ENCODE results near the gene SERPINE2. TPM values are rescaled to one million over a fixed set of nuclear protein-coding genes. Genes with fewer than 3 reads are reported as not detected.

Gene SERPINE2
- total RNA-seq, 2 experiments from 2014 or later, result 22.2 to 22.5 TPM

DNA sequence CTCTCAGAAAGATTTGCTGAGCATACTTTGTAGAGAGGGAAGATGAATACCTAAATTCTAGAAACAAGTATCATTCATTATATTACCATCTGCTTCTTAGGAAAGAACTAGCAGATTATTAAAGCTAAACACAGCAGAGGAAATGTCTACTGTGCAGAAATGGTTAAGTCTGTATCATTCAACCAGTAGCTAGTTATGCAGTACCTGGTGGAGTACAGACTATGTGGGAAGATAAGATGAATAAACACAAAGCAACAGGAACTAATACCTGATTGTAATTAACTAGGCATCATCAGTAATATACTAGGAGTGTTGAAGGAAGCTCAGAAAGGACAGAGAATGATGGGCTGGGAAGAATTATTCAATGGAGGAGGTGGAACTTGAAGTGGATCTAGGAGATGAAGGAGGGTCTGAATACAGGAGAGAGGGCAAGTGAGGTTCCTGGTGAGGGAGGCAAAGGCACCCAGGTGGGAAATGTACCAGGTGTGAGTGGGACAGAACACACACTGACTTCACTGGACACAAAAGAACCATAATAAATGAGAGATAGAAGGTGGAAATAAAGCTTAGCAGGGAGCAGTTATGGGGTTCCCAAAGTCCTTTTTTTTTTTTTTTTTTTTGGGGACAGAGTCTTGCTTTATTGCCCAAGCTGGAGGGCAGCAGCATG, 103.5 kb downstream of the SERPINE2 start:
- ATAC-seq (no peak), DNase-seq (no peak)
- H3K4me3 Mint-ChIP-seq, result no peak overlapping the region
- H3K4me1 Mint-ChIP-seq (ENCODE audit: low read depth), result peaks cover 73% of the 10 kb centered on the region
- peak overlapping the region; percentile 44 for H3K27ac Mint-ChIP-seq
- peaks cover 19% of the 10 kb centered on the region for H3K36me3 Mint-ChIP-seq (ENCODE audit: low read depth)
- POLR2A ChIA-PET, result no interaction called here
- H3K27me3 Mint-ChIP-seq (ENCODE audit: low read depth), result no peaks in the 10 kb centered on the region
- CTCF ChIA-PET, result interaction anchor here (1.0 to 1.6 kb wide), 4 partner anchors 9 to 175 kb away, joined by 3 to 5 read pairs (median 4); partner anchors contain the start of gene WDFY1
- H3K9me3 Mint-ChIP-seq (ENCODE audit: insufficient read depth), result peaks cover 6% of the 10 kb centered on the region

- no peak overlapping the region for H3K4me3 Mint-ChIP-seq
- H3K27ac Mint-ChIP-seq, result no peak overlapping the region
- ChIA-PET CTCF (interaction anchor here (1.3 to 1.6 kb wide), 3 partner anchors 10 to 59 kb away, joined by 4 to 5 read pairs (median 4); partner anchors contain the start of gene WDFY1), POLR2A (no interaction called here)
- H3K27me3 Mint-ChIP-seq (ENCODE audit: low read depth), result no peaks in the 10 kb centered on the region
- H3K4me1 Mint-ChIP-seq (ENCODE audit: low read depth), result peaks cover 78% of the 10 kb centered on the region
- no peak for DNase-seq
- H3K9me3 Mint-ChIP-seq (ENCODE audit: insufficient read depth), result peaks cover 5% of the 10 kb centered on the region
- peaks cover 16% of the 10 kb centered on the region for H3K36me3 Mint-ChIP-seq (ENCODE audit: low read depth)
- no peak for ATAC-seq
These were observed 104.2 kb downstream of the SERPINE2 start for GRCh38 chr2:223934870-223935269.

GRCh38 chr2:223932816-223933800, 106.0 kb downstream of the SERPINE2 start:
- DNase-seq (no peak), ATAC-seq (no peak)
- Mint-ChIP-seq H3K36me3 (ENCODE audit: low read depth) (peaks cover 4% of the 10 kb centered on the region), H3K27ac (no peak overlapping the region), H3K4me1 (ENCODE audit: low read depth) (peaks cover 75% of the 10 kb centered on the region), H3K4me3 (no peak overlapping the region), H3K27me3 (ENCODE audit: low read depth) (no peaks in the 10 kb centered on the region), H3K9me3 (ENCODE audit: insufficient read depth) (no peaks in the 10 kb centered on the region)
- CTCF ChIA-PET, result interaction anchor here (1.3 kb wide), 1 partner anchor 28 kb away, joined by 4 read pairs; no protein-coding TSS in a partner anchor
- POLR2A ChIA-PET, result no interaction called here

- H3K9me3 Mint-ChIP-seq (ENCODE audit: insufficient read depth), result no peaks in the 10 kb centered on the region
- peaks cover 15% of the 10 kb centered on the region for H3K36me3 Mint-ChIP-seq (ENCODE audit: low read depth)
- no peaks in the 10 kb centered on the region for H3K27me3 Mint-ChIP-seq (ENCODE audit: low read depth)
- peaks cover 53% of the 10 kb centered on the region for H3K4me1 Mint-ChIP-seq (ENCODE audit: low read depth)
- CTCF ChIA-PET, result interaction anchor here (1.1 to 1.2 kb wide), 2 partner anchors 11 to 31 kb away, joined by 3 to 4 read pairs; no protein-coding TSS in a partner anchor
- peak overlapping the region; percentile 38 for H3K4me3 Mint-ChIP-seq
- peak; percentile 31 for ATAC-seq
- H3K27ac Mint-ChIP-seq, result peak overlapping the region; percentile 75
- POLR2A ChIA-PET, result interaction anchor here (0.7 to 1.3 kb wide), 3 partner anchors 11 to 197 kb away, joined by 3 to 6 read pairs (median 4); partner anchors contain the start of gene WDFY1
- no peak for DNase-seq
These were observed 108.7 kb downstream of the SERPINE2 start for GRCh38 chr2:223930103-223930976.

DNA sequence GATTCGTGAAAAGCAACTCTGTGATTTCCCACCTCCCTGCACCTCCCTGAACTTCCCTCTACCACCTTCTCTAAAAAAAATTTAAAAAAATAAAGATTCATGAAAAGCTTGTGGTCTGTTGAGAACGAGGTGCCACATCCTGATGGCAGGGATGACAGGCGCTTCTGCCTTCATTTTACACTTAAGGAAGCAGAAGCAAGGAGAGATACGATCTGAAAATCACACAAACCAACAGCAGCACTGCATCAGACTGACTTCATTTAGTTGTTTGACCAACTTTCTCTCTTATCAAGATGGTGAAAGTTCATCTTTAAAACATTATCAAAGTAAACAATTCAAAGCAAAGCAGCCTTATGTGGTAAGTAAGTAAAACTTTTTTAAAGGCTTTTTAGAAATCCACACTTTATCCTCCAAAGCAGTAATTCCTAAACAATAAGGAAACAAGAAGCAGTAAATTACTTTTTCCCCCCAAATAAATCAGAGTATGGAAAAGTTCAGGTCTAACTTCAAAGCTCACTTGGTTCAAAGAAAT, 109.4 kb downstream of the SERPINE2 start:
- Mint-ChIP-seq H3K4me3 (peak overlapping the region; percentile 38), H3K27me3 (ENCODE audit: low read depth) (no peaks in the 10 kb centered on the region), H3K27ac (peak overlapping the region; percentile 58), H3K4me1 (ENCODE audit: low read depth) (peaks cover 47% of the 10 kb centered on the region), H3K36me3 (ENCODE audit: low read depth) (peaks cover 15% of the 10 kb centered on the region), H3K9me3 (ENCODE audit: insufficient read depth) (no peaks in the 10 kb centered on the region)
- ChIA-PET POLR2A (interaction anchor here (1.2 kb wide), 2 partner anchors 12 to 196 kb away, joined by 4 read pairs; no protein-coding TSS in a partner anchor), CTCF (interaction anchor here (0.5 to 1.2 kb wide), 3 partner anchors 12 to 236 kb away, joined by 3 to 4 read pairs (median 3); no protein-coding TSS in a partner anchor)
- DNase-seq (peak; percentile 57), ATAC-seq (peak; percentile 90)

DNA sequence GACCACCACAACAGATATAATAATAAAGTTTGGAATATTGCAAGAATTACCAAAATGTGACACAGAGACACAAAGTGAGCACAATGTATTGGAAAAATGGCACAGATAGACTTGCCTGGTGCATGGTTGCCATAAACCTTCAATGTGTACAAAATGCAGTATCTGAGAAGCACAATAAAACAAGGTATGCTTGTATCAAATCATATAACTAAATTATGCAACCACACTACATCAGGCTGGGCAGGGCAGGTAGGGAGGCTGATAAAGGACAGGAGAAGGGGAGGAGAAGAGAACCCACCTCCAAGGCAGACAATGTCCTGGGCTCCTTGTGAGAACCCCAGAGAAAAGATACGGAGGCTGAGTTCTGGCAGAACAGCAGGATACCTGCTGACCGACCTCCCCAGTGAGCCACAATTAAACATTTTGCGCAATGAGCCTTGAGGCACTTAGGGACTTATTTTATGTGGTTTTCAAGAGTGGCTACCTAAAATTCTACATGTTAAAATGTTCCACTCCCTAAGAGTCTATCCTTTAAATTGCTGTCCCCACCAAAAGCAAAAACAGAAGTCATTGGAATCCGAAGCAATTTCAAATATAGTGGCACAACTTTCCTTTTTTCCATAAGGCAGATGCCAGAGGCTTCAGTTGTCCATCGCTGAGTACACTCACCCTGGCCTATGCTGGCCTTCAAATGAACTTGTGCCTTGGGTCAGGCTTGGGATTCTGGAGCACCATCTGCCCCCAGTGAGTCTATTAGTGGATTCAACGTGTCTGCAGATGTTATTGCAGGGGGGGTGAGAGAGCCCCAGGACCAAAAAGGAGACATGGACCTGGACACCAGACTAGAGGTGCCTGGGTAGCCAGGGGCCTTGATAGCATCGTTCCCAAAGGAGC, 110.7 kb downstream of the SERPINE2 start:
- Mint-ChIP-seq H3K4me3 (no peak overlapping the region), H3K9me3 (ENCODE audit: insufficient read depth) (no peaks in the 10 kb centered on the region), H3K36me3 (ENCODE audit: low read depth) (peaks cover 19% of the 10 kb centered on the region), H3K4me1 (ENCODE audit: low read depth) (peaks cover 40% of the 10 kb centered on the region), H3K27ac (peak overlapping the region; percentile 67), H3K27me3 (ENCODE audit: low read depth) (no peaks in the 10 kb centered on the region)
- ChIA-PET POLR2A (interaction anchor here (1.2 kb wide), 1 partner anchor 13 kb away, joined by 4 read pairs; no protein-coding TSS in a partner anchor), CTCF (no interaction called here)
- ATAC-seq (no peak), DNase-seq (no peak)

DNA sequence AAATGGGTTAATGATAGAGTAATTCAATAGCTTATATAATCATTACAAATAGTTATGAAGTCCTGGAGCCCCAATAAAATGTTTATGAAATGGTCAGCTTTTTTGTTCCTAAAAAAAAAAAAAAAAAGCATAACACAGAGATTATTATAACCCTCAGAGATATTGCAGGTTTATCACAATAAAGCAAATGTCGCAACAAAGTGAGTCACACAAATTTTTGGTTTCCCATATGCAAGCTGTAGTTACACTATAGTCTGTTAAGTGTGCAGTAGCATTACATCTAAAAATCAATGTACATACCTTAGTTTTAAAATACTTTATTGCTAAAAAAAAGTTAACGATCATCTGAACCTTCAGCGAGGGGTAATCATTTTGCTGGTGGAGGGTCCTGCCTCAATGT, 114.0 kb downstream of the SERPINE2 start:
- Mint-ChIP-seq H3K9me3 (ENCODE audit: insufficient read depth) (no peaks in the 10 kb centered on the region), H3K4me3 (no peak overlapping the region), H3K4me1 (ENCODE audit: low read depth) (peaks cover 18% of the 10 kb centered on the region), H3K27ac (no peak overlapping the region), H3K36me3 (ENCODE audit: low read depth) (peaks cover 23% of the 10 kb centered on the region), H3K27me3 (ENCODE audit: low read depth) (no peaks in the 10 kb centered on the region)
- no peak for ATAC-seq
- CTCF ChIA-PET, result no interaction called here
- POLR2A ChIA-PET, result no interaction called here
- no peak for DNase-seq

Other genes with a start within 250 kb of the SERPINE2 start
- gene AP1S3, start 201.7 kb downstream of the SERPINE2 start, total RNA-seq, result 1 to 10 TPM; 9.1 TPM
- gene WDFY1, start 94.0 kb downstream of the SERPINE2 start, total RNA-seq, result 10 to 100 TPM; 41.5 to 47.1 TPM
- gene MRPL44, start 81.8 kb downstream of the SERPINE2 start, total RNA-seq, result 10 to 100 TPM; 29.0 to 30.5 TPM

Measured in activated CD8-positive, alpha-beta T cell treated with anti-CD3 and anti-CD28 coated beads, Interleukin-2, amount 10 ng/mL, durations not matched to agents 7 days and 5 days (primary cell).